ENCODE data around the gene TARP.

TARP gene

DNA sequence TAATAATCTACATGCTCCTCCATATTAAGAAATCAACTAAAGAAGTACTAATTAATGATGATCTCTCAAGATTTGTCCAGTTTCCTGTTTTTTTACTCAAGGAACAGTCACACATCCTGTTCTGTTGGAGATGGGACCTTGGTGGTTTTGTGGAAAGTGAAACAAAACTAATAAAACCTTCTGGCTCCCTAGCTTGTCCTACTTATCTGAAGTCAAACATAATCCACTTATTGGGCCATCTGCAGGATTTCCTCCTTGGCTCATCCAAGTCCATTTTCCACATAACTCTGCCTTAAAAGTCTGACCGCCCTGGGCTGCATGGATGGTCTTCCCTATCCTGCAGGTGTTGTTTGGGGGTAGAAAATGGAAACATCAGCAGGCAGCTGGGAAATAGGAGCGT lies 39.4 kb upstream of the TARP start:
- H2BK5ac ChIP-seq (ENCODE audit: low read depth, low read length, poor library complexity, severe bottlenecking) = no peak overlapping the region
- no peak overlapping the region for H2BK20ac ChIP-seq (ENCODE audit: low read depth, low read length)
- H3K4ac ChIP-seq (ENCODE audit: low read depth, low read length) = no peak overlapping the region
- POLR2A ChIA-PET (ENCODE audit: unreplicated experiment) = no interaction called here
- no peak overlapping the region for H4K5ac ChIP-seq (ENCODE audit: low read depth, low read length)
- WGBS, 2 experiments (ENCODE audit: extremely low coverage in 2 of 2, insufficient read length in 1 of 2) = no CpG with 5 or more reads among the region's 2 CpGs
- H3K14ac ChIP-seq (replicated peaks; ENCODE audit: low read depth, low read length) = no peak overlapping the region
- no peaks in the 10 kb centered on the region for H3K9me3 ChIP-seq (ENCODE audit: control insufficient read depth, insufficient read depth, low read length)
- no peak overlapping the region for H4K8ac ChIP-seq (ENCODE audit: low read depth in 2 of 2, low read length in 2 of 2)
- no peaks in the 10 kb centered on the region for H4K20me1 ChIP-seq (ENCODE audit: insufficient read depth, low read length)
- H3K4me2 ChIP-seq (ENCODE audit: low read depth, low read length) = no peak overlapping the region
- CTCF ChIA-PET = no interaction called here
- DNase-seq = no peak
- no peak overlapping the region for H3K27ac ChIP-seq (ENCODE audit: insufficient read depth, low read length)
- no peak overlapping the region for H4K91ac ChIP-seq (ENCODE audit: insufficient read depth, low read depth, low read length)
- peaks cover 4% of the 10 kb centered on the region; the same call in 1 of the 2 replicates for H3K9me1 ChIP-seq (ENCODE audit: insufficient read depth, low read length)
- no peak overlapping the region for H3K23ac ChIP-seq (ENCODE audit: low read depth, low read length)
- H3K36me3 ChIP-seq (ENCODE audit: control insufficient read depth, insufficient read depth, low read length) = no peaks in the 10 kb centered on the region
- H3K18ac ChIP-seq (ENCODE audit: low read depth, low read length) = no peak overlapping the region
- no peaks in the 10 kb centered on the region for H3K79me1 ChIP-seq (ENCODE audit: low read depth in 1 of 2, low read length in 2 of 2)
- intact Hi-C loops (cut with micrococcal nuclease) = no loop called here
- dilution Hi-C loops (cut with HindIII; ENCODE audit: low sequenced_read_pairs, unreplicated experiment) = no loop called here
- H3K27me3 ChIP-seq (ENCODE audit: control insufficient read depth, insufficient read depth, low read length) = peaks cover 22% of the 10 kb centered on the region
- TF ChIP-seq MXI1 (IDR thresholded peaks at IDR 0.05; ENCODE audit: borderline replicate concordance, low read depth, low read length) (no peak), RFX5 (IDR thresholded peaks at IDR 0.05; ENCODE audit: low read depth, low read length) (no peak), RAD21 (IDR thresholded peaks at IDR 0.05; ENCODE audit: low read length) (no peak), CEBPB (IDR thresholded peaks at IDR 0.05; ENCODE audit: low read depth, low read length) (no peak), RCOR1 (IDR thresholded peaks at IDR 0.05; ENCODE audit: insufficient replicate concordance, low read length) (no peak), POLR2A (IDR thresholded peaks at IDR 0.05; ENCODE audit: low read depth, low read length) (no peak)
- BruUV-seq (replicated peaks) = no TSS peak
- in situ Hi-C loops (cut with MboI; ENCODE audit: low sequenced_read_pairs) = no loop called here
- H2AFZ ChIP-seq (replicated peaks; ENCODE audit: low read length, poor library complexity) = no peak overlapping the region
- no peak overlapping the region for H3K4me3 ChIP-seq (ENCODE audit: insufficient read depth, low read depth, low read length)
- no peak overlapping the region for H2AK9ac ChIP-seq (replicated peaks; ENCODE audit: low read depth, low read length, poor library complexity)
- no peak overlapping the region for H2BK120ac ChIP-seq (ENCODE audit: low read depth, low read length)
- no peak overlapping the region for H2AK5ac ChIP-seq (ENCODE audit: low read depth, low read length)
- H3K56ac ChIP-seq (ENCODE audit: extremely low read depth, insufficient read depth, low read length) = no peak overlapping the region
- no peak overlapping the region for H3K9ac ChIP-seq (ENCODE audit: low read depth, low read length)
- peaks cover 4% of the 10 kb centered on the region; the same call in 1 of the 2 replicates for H3K4me1 ChIP-seq (ENCODE audit: control insufficient read depth, insufficient read depth, low read length)
- H2BK15ac ChIP-seq (ENCODE audit: low read depth, low read length) = no peak overlapping the region
- no peak for ATAC-seq (ENCODE audit: low read depth)
